Common myeloid progenitor, CD34-positive (primary cell): ENCODE results near the gene TNIK. TPM values are rescaled to one million over a fixed set of nuclear protein-coding genes. Genes with fewer than 3 reads are reported as not detected.
A peak's percentile ranks its signal among the peaks of the same experiment; 100 is the strongest.

ENCODE experiments used
- CTCF ChIA-PET: fragments of 350-600 bp; sonication (Branson Sonifier 250); formaldehyde crosslinking; loops from one replicate; lab custom pipeline; 2021; ENCODE audit warnings: antibody characterized with exemption; lab: Charles Lee
- POLR2A ChIA-PET: fragments of 350-600 bp; sonication (Branson Sonifier 250); formaldehyde crosslinking; loops from one replicate; lab custom pipeline; 2021; ENCODE audit warnings: antibody characterized with exemption; lab: Charles Lee
- DNase-seq, 3 donors: peaks; one replicate each; pipeline versions ENCODE4 v3.0.0 to v3.0.0-alpha.2; 2013
- H3K27ac ChIP-seq, 2 experiments: 1 replicate in 1 of 2; 2 replicates in 1 of 2; pipeline ENCODE4 v1.7.0; 2013; ENCODE audit warnings: inconsistent platforms in 2 of 2, low read length in 2 of 2, mild to moderate bottlenecking in 2 of 2, low read depth in 1 of 2, moderate library complexity in 1 of 2; ENCODE audit not compliant: severe bottlenecking in 2 of 2, insufficient read depth in 1 of 2, poor library complexity in 1 of 2
- H3K27me3 ChIP-seq, 5 experiments: replicated peaks in 2 of 5; 1 replicate in 3 of 5; 2 replicates in 2 of 5; pipeline versions ENCODE4 v1.6.1 to v1.7.0; 2013; ENCODE audit warnings: low read length in 4 of 5, mild to moderate bottlenecking in 2 of 5, moderate library complexity in 2 of 5, inconsistent platforms in 1 of 5; ENCODE audit not compliant: insufficient read depth in 5 of 5, control insufficient read depth in 4 of 5
- H3K36me3 ChIP-seq, 4 experiments: 1 replicate in 2 of 4; 2 replicates in 2 of 4; pipeline versions ENCODE4 v1.6.1 to v1.7.0; 2013; ENCODE audit warnings: low read length in 3 of 4, control low read depth in 1 of 4, mild to moderate bottlenecking in 1 of 4; ENCODE audit not compliant: control insufficient read depth in 4 of 4, insufficient read depth in 4 of 4
- H3K4me1 ChIP-seq, 4 experiments: 1 replicate in 3 of 4; 2 replicates in 1 of 4; pipeline versions ENCODE4 v1.6.1 to v1.7.1; 2013; ENCODE audit warnings: low read length in 3 of 4, mild to moderate bottlenecking in 3 of 4, control low read depth in 1 of 4, inconsistent platforms in 1 of 4, moderate library complexity in 1 of 4; ENCODE audit not compliant: control insufficient read depth in 4 of 4, insufficient read depth in 4 of 4; ENCODE audit errors: control extremely low read depth in 1 of 4
- H3K4me3 ChIP-seq, 7 experiments: 1 replicate in 4 of 7; 2 replicates in 3 of 7; pipeline versions ENCODE4 v1.5.1 to v1.7.0; 2013; ENCODE audit warnings: mild to moderate bottlenecking in 7 of 7, low read length in 6 of 7, moderate library complexity in 6 of 7, inconsistent platforms in 2 of 7, low read depth in 2 of 7, control low read depth in 1 of 7; ENCODE audit not compliant: insufficient read depth in 4 of 7, control insufficient read depth in 1 of 7; ENCODE audit errors: extremely low read depth in 1 of 7
- H3K9me3 ChIP-seq, 5 experiments: 1 replicate in 4 of 5; 2 replicates in 1 of 5; pipeline versions ENCODE4 v1.6.1 to v1.7.1; 2013; ENCODE audit warnings: low read length in 4 of 5, mild to moderate bottlenecking in 2 of 5, inconsistent platforms in 1 of 5, low read depth in 1 of 5, moderate library complexity in 1 of 5; ENCODE audit not compliant: control insufficient read depth in 4 of 5, insufficient read depth in 2 of 5; ENCODE audit errors: control extremely low read depth in 1 of 5
- WGBS: methylation state at CpG from one replicate; pipeline ENCODE4 v1.1.5; 2013; ENCODE audit not compliant: insufficient coverage; 5-methylcytosine and 5-hydroxymethylcytosine counted together
- polyA plus RNA-seq: library from polyadenylated mRNA; unstranded; fragments of 120-200 nt; gene quantifications from one replicate; pipeline ENCODE4 v1.2.1, GENCODE V29; 2013

TNIK gene
- polyA plus RNA-seq = 13.0 TPM

DNA sequence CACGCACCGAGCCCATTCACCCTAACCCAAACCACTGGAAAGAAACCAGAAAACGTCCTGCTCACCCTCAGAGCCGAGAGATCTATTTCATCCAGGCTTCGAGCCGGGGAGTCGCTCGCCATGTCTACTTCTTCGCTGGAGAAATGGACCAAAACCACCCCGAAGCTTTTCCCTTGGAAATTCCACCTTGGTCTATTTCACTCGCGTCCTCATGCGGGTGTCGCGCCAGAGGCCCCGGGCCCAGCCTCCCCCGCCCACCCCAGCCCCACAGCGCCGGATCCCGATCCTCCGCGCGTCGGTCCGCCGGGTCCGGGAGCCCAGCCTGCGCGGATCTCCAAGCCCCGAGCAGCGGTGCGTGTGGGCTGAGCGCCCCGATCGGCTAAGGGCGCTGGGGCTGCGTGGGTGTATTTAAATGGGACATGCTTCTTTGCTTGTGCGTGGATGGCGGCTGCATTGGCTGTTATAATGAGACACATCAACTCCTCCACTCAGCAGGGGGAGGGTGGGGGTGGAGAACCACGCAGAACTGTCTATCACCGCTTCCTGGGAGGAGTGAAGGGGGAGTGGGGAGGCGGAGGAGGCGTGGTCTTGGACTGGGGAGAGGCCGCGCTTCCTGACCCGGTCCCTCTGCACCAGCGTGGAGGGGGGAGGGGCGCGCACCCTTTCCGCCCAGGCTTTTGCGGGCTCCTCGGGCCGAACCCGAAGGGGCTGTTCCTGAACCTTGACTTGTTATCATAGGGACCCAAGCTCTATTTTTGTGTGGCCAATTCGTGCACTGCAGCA lies at the start of gene TNIK:
Gene TNIK, minus strand, starts transcription at position 464 of the 783 bp plus-strand sequence. Its CDS starts 342 bp downstream, at position 122.
- peak within 1 kb of the TSS; percentile 70 to 96 (median 92) for H3K4me3 ChIP-seq
- POLR2A ChIA-PET = interaction anchor here (1.5 kb wide), 1 partner anchor 14 kb away, joined by 3 read pairs; no protein-coding TSS in a partner anchor
- CTCF ChIA-PET = interaction anchor here (1.0 to 2.6 kb wide), 5 partner anchors 9 to 264 kb away, joined by 3 to 7 read pairs (median 4); no protein-coding TSS in a partner anchor

DNA sequence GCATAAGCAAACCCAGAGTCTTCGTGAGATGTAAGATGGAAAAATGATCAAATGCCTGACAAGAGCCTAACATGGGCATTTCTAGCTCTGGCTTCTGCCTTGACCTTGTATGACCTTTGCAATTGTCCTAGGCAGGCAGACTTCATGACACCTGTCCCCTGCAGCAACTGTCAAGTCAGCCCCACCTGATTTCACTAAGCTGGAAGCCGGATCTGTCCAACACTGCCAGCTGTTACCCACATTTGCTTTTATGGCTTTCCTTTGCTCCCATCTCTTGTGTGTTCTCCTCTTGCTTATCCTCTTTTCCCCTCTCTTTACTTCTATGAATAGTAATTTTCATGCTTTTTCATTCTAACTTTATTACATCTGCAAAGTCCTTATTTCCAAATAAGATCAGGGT lies 48.5 kb upstream of the TNIK start:
- no peaks in the 10 kb centered on the region for H3K27me3 ChIP-seq
- no peaks in the 10 kb centered on the region for H3K4me1 ChIP-seq
- H3K9me3 ChIP-seq = peaks cover 0 to 5% (median 0%) of the 10 kb centered on the region in 5 experiments
- ChIA-PET POLR2A (no interaction called here), CTCF (no interaction called here)
- DNase-seq = no peak
- no peak overlapping the region for H3K27ac ChIP-seq
- 94% methylated on average over 2 of the region's 2 CpGs for WGBS
- no peaks in the 10 kb centered on the region for H3K36me3 ChIP-seq
- no peak overlapping the region for H3K4me3 ChIP-seq

More for the DNA sequence above, at the start of gene TNIK:
- H3K9me3 ChIP-seq = no peaks in the 10 kb centered on the region
- 0% methylated on average over 34 of the region's 55 CpGs for WGBS
- no peaks in the 10 kb centered on the region for H3K36me3 ChIP-seq
- H3K27me3 ChIP-seq = no peaks in the 10 kb centered on the region
- DNase-seq = peak; percentile 93 to 96 (median 95)
- H3K27ac ChIP-seq = peak within 1 kb of the TSS in 1 of 2 experiments; percentile 79
- peaks cover 14 to 35% (median 24%) of the 10 kb centered on the region in 4 experiments for H3K4me1 ChIP-seq

DNA sequence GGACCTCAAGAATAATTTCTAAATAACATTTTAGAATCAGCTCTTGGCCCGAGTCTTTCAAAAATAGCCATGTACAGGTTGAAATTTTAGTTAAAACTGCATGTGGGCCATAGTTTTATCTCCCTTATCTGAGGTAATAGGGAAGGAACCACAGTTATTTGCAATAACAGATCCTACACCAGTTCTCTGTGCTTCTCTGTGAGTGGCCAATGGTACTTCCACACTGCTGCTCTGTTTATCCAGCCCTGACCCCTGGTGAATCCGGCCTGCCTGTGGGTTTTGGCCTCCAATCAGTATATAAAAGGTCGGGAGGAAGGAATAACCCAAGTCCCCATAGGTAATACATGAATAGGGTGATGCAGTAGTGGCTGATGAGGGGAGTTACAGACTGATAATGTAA lies 48.0 kb upstream of the TNIK start:
- Histone ChIP-seq H3K4me3 (no peak overlapping the region), H3K27me3 (no peaks in the 10 kb centered on the region), H3K36me3 (no peaks in the 10 kb centered on the region), H3K27ac (no peak overlapping the region), H3K9me3 (peaks cover 0 to 5% (median 0%) of the 10 kb centered on the region in 5 experiments), H3K4me1 (no peaks in the 10 kb centered on the region)
- CTCF ChIA-PET = no interaction called here
- POLR2A ChIA-PET = no interaction called here
- no peak for DNase-seq
- WGBS = 86% methylated on average over 1 of the region's 3 CpGs

DNA sequence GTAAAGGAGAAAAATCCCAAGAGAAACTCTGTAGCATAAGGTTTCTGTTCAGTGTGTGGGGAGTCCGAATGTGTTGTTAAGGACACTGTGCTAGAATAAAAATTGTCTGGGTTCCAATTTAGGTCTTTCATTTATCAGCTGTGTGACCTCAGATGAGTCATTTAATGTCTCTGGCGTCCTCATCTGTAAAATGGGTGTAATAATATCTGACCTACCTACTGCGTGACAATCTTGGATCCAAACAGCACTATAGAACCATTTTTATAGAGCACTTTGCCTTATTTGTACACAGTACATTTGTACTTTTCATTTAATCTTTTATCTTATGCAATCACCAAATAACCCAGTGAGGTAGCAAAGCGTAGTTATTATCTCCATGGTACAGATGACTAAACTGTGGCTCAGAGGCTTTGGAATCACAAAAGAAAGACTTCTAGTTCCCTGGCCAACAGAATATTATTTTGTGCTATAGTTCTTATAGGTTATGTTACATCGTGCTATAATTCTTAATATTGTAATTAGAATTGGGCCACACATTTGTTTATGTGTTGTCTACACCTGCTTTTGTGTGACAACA lies 46.6 kb upstream of the TNIK start:
- DNase-seq = no peak
- CTCF ChIA-PET = interaction anchor here (1.0 kb wide), 1 partner anchor 9 kb away, joined by 3 read pairs; no protein-coding TSS in a partner anchor
- Histone ChIP-seq H3K27me3 (no peaks in the 10 kb centered on the region), H3K4me3 (no peak overlapping the region), H3K27ac (no peak overlapping the region), H3K9me3 (peaks cover 0 to 5% (median 0%) of the 10 kb centered on the region in 5 experiments), H3K4me1 (no peaks in the 10 kb centered on the region), H3K36me3 (no peaks in the 10 kb centered on the region)
- POLR2A ChIA-PET = no interaction called here
- whole genome bisulfite sequencing = 93% methylated on average over 3 of the region's 5 CpGs

- 94% methylated on average over 2 of the region's 2 CpGs for WGBS
- POLR2A ChIA-PET = no interaction called here
- no peak for DNase-seq
- H3K9me3 ChIP-seq = peaks cover 0 to 5% (median 0%) of the 10 kb centered on the region in 5 experiments
- no peak overlapping the region for H3K27ac ChIP-seq
- no peaks in the 10 kb centered on the region for H3K27me3 ChIP-seq
- no peaks in the 10 kb centered on the region for H3K4me1 ChIP-seq
- H3K36me3 ChIP-seq = no peaks in the 10 kb centered on the region
- CTCF ChIA-PET = interaction anchor here (1.0 kb wide), 1 partner anchor 10 kb away, joined by 3 read pairs; no protein-coding TSS in a partner anchor
- H3K4me3 ChIP-seq = no peak overlapping the region
Measured at GRCh38 chr3:171505822-171506333, 45.7 kb upstream of the TNIK start.

- ChIA-PET CTCF (no interaction called here), POLR2A (no interaction called here)
- no peaks in the 10 kb centered on the region for H3K27me3 ChIP-seq
- peaks cover 0 to 5% (median 0%) of the 10 kb centered on the region in 5 experiments for H3K9me3 ChIP-seq
- H3K4me3 ChIP-seq = no peak overlapping the region
- no peaks in the 10 kb centered on the region for H3K36me3 ChIP-seq
- no peak for DNase-seq
- H3K4me1 ChIP-seq = no peaks in the 10 kb centered on the region
- no CpG with 5 or more reads among the region's 2 CpGs for WGBS
- no peak overlapping the region for H3K27ac ChIP-seq
Measured at GRCh38 chr3:171504376-171504775, 44.2 kb upstream of the TNIK start.
